Renal cortex interstitium (tissue), 11 donors: ENCODE data around the gene CPLX1. TPM values are rescaled to one million over a fixed set of nuclear protein-coding genes. Genes with fewer than 3 reads are reported as not detected.
"Not testable (repeated sequence)": the region's sequence is repeated elsewhere in the genome, so short reads cannot be mapped to it uniquely, and the experiment has no call there.

Experiments
- DNase-seq, 11 donors: peaks; one replicate each; pipeline ENCODE4 v3.0.0-alpha.2; 2013; ENCODE audit warnings: low read depth in 9 of 11, low spot score in 4 of 11; ENCODE audit errors: extremely low read depth in 1 of 11
- polyA plus RNA-seq, 3 donors: library from polyadenylated mRNA; unstranded; fragments of 120-200 nt; gene quantifications; one replicate each; pipeline ENCODE4 v1.2.1, GENCODE V29; 2013; ENCODE audit not compliant: insufficient read length in 3 of 3

Gene CPLX1
- polyA plus RNA-seq, 3 donors, result 1.2 to 4.0 (median 3.2) TPM

GRCh38 chr4:806979-807378 is 18.9 kb downstream of the CPLX1 start:
- not testable (repeated sequence) for DNase-seq

- no peak for DNase-seq
These were observed 21.1 kb downstream of the CPLX1 start for GRCh38 chr4:804804-805203.

DNA sequence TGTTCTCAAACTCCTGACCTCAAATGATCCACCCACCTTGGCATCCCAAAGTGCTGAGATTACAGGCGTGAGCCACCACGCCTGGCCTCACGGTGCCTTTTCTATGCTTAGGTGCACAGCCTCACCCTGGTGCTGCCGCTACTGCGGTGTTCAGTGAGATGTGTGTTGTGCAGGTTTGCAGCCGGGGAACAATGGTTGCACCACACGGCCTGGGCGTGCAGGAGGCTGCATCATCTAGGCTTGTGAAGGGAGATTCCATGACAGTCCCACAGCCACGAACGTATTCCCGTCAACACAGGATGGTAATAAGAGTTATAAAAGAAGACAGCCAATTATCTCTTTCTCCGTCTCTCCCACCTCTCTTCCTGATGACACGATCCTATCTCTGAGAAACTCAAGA is 22.0 kb downstream of the CPLX1 start:
- DNase-seq, result no peak

DNA sequence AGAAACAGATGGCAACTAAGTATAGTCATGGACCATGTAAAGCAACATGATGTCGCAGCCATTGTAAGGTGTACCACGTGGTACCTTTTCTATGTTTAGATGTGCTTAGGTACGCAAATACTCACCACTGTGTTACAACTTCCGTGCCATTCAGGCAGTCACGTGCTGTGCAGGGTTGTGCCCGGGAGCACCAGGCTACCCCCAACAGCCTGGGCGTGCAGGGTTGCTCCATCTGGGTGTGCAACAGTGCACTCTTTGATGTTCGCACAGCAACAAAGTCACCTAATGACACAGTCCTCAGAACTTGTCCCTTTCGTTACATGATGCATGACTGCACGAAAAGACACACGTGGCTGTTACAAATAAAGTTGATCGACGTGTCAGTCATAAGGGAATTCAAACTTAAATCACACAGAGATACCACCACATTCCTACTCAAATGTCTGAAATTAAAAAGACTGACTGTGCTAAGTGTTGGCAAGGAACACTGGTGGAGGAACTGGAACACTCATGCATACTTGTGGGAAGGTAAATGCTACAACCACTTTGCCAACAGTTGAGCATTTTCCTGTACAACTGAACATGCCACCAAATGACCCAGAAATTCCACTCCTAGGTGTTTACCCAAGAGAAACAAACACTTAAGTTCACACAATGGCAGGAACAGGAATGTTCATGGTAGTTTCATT is 24.3 kb downstream of the CPLX1 start:
- no peak for DNase-seq

GRCh38 chr4:797066-797465 is 28.9 kb downstream of the CPLX1 start:
- DNase-seq, result no peak

- no peak for DNase-seq
These were observed 29.7 kb downstream of the CPLX1 start for GRCh38 chr4:796206-796605.

DNA sequence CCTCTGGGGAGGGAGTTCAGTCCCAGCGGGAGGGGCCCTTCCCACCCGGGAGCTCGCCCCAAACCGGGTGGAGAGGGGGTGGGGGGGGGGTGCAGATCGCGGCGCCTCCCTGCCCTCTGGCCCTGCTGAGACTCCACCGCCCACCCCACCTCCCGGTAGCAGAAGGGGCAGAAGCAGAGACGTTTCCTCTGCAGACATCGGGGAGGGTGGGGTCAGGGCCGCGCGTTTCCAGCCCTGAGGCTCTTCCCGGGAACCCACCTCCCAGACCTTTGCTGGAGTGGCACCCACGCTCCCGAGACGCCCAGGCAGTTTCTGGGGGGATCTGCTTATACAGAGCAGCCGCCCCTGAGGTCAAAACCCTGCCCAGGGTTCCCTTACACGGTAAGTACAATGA is 30.2 kb downstream of the CPLX1 start:
- DNase-seq, result no peak

- DNase-seq, result no peak
These were observed 30.8 kb downstream of the CPLX1 start for GRCh38 chr4:794900-795725.

GRCh38 chr4:793941-794621 is 31.8 kb downstream of the CPLX1 start:
- DNase-seq, result no peak

DNA sequence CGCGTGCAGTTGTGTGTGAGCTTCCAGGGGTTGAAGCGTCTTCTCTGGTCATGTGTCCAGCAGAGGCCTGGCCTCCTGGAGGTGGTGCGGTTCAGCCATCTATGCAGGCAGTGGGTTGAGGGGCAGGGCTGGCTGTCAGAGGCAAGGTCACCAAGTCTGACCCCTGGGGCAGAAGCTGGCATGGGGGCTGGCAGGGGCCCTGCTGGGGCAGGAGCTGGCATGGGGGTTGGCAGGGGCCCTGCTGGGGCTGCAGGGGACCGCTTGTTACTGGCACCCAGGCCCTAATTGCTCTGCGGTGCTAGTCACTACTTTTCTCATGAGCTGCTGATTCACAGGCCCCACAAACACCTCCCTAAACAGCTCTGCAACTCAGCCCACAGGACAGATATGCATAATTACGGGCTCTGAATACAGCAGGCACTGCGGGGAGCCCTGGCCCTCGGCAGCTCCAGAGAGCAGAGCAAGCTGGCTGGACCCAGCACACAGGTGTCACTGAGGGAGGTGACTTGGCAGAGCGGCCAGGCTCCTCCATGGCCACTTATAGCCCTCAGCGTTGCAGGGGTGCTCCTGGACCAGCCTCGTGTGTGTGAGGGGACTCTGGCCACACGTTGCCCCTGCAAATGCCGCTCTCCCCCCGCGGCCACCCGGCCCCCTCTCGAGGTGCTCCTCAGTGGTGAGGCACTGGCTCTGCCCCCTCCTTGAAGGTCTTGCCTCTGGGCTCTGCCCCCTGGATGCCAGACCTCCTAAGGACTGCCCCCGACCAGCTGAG is 32.7 kb downstream of the CPLX1 start:
- no peak for DNase-seq

DNA sequence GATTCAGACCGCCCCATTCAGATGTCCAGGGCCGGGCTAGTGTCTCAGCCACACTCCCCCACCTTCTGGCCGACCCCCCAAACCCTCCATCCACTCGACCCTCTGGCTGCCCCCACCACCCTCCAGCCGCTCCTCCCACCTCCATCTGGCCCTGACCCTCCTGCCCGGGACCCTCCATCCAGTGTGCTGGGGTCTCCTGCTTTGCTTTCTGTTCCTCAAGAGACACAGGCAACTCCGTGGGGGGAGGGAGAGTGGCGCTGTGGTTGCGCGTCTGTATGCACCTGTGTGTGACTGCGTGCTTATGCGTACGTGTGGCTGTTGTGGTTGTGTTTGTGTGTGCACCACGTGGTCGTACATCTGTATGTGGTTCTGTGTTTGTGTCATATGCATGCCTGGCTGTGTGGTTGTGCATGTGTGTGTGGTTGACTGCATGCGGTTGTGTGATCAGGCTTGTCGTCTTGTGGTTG is 33.3 kb downstream of the CPLX1 start:
- DNase-seq, result no peak

- DNase-seq, result no peak
These were observed 33.9 kb downstream of the CPLX1 start for GRCh38 chr4:791898-792625.

- no peak for DNase-seq
These were observed 34.6 kb downstream of the CPLX1 start for GRCh38 chr4:791252-791897.

GRCh38 chr4:790466-790820 is 35.5 kb downstream of the CPLX1 start:
- DNase-seq, result no peak

GRCh38 chr4:789571-790465 is 36.1 kb downstream of the CPLX1 start:
- no peak for DNase-seq

GRCh38 chr4:788636-789297 is 37.2 kb downstream of the CPLX1 start:
- DNase-seq, result no peak
